Measurements from ENCODE around the gene ILF2. TPM values are rescaled to one million over a fixed set of nuclear protein-coding genes. Genes with fewer than 3 reads are reported as not detected.

ILF2 gene
- polyA plus RNA-seq, 1 donor (not counting 4 experiments of a cell fraction or from before 2014, with no cell fraction given) = 232 TPM

GRCh38 chr1:153638261-153638660 lies 32.5 kb downstream of the ILF2 start:
- DNase-seq (ENCODE audit: low read depth, low spot score) = no peak
- peaks cover 31 to 67% of the 10 kb centered on the region in 2 experiments for H3K36me3 ChIP-seq (ENCODE audit: control insufficient read depth in 2 of 2, extremely low read depth in 1 of 2, insufficient read depth in 2 of 2, low read length in 2 of 2)

DNA sequence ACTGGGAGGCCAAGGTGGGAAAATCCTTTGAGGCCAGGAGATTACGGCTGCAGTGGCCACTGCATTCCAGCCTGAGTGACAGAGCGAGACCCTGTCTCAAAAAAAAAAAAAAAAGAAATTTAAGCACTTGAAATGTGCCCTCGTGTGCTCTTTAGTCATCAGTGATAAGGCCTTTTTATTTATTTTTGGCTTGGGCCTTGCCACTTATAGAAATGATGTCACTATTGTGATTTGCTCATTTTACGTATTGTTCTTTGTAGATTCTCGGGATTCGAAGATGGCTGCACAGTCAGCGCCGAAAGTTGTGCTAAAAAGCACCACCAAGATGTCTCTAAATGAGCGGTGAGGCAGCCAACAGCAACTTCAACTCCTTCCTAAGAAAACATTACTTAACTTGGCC lies 34.5 kb downstream of the ILF2 start:
- peaks cover 51% of the 10 kb centered on the region for H3K79me2 ChIP-seq (ENCODE audit: control insufficient read depth, insufficient read depth, low read length)
- no peak overlapping the region for H2AFZ ChIP-seq (ENCODE audit: control insufficient read depth, low read length)
- TF ChIP-seq, protein P1, sequence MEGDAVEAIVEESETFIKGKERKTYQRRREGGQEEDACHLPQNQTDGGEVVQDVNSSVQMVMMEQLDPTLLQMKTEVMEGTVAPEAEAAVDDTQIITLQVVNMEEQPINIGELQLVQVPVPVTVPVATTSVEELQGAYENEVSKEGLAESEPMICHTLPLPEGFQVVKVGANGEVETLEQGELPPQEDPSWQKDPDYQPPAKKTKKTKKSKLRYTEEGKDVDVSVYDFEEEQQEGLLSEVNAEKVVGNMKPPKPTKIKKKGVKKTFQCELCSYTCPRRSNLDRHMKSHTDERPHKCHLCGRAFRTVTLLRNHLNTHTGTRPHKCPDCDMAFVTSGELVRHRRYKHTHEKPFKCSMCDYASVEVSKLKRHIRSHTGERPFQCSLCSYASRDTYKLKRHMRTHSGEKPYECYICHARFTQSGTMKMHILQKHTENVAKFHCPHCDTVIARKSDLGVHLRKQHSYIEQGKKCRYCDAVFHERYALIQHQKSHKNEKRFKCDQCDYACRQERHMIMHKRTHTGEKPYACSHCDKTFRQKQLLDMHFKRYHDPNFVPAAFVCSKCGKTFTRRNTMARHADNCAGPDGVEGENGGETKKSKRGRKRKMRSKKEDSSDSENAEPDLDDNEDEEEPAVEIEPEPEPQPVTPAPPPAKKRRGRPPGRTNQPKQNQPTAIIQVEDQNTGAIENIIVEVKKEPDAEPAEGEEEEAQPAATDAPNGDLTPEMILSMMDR (optimal IDR thresholded peaks at IDR 0.05 in 1 of 3, IDR thresholded peaks at IDR 0.05 in 1 of 3, conservative IDR thresholded peaks at IDR 0.05 in 1 of 3; ENCODE audit: extremely low read depth in 1 of 3, insufficient read depth in 2 of 3, low read length in 3 of 3) = no peak
- H3K9me3 ChIP-seq (ENCODE audit: control insufficient read depth, low read depth, low read length) = no peaks in the 10 kb centered on the region
- FAIRE-seq (no peak), DNase-seq (ENCODE audit: low read depth, low spot score) (no peak)
- no peaks in the 10 kb centered on the region for H3K9me1 ChIP-seq (ENCODE audit: control insufficient read depth, extremely low read depth, insufficient read depth, low read length)
- H3K4me1 ChIP-seq (ENCODE audit: control insufficient read depth, extremely low read depth, insufficient read depth, low read length) = peaks cover 13% of the 10 kb centered on the region
- peaks cover 2% of the 10 kb centered on the region for H4K20me1 ChIP-seq (ENCODE audit: control insufficient read depth, extremely low read depth, insufficient read depth, low read length)
- no peak overlapping the region for H3K4me3 ChIP-seq (ENCODE audit: control insufficient read depth in 2 of 3, extremely low read depth in 1 of 3, insufficient read depth in 2 of 3, low read depth in 1 of 3, low read length in 3 of 3)
- H3K27me3 ChIP-seq (ENCODE audit: control insufficient read depth, extremely low read depth, insufficient read depth, low read length) = no peaks in the 10 kb centered on the region
- no peak overlapping the region for H3K9ac ChIP-seq (ENCODE audit: control insufficient read depth, extremely low read depth, insufficient read depth, low read length)
- no peak overlapping the region for H3K27ac ChIP-seq (ENCODE audit: control insufficient read depth, insufficient read depth, low read length)
- dilution Hi-C loops (cut with MboI; ENCODE audit: extremely low pct_ligation_motif_present, low sequenced_read_pairs) = no loop called here
- peak overlapping the region; percentile 0 for H3K4me2 ChIP-seq (ENCODE audit: control insufficient read depth, extremely low read depth, insufficient read depth, low read depth, low read length)
- peaks cover 21 to 48% of the 10 kb centered on the region in 2 experiments for H3K36me3 ChIP-seq (ENCODE audit: control insufficient read depth in 2 of 2, extremely low read depth in 1 of 2, insufficient read depth in 2 of 2, low read length in 2 of 2)

More at GRCh38 chr1:153638261-153638660, 32.5 kb downstream of the ILF2 start:
- Histone ChIP-seq H3K79me2 (ENCODE audit: control insufficient read depth, insufficient read depth, low read length) (peaks cover 60% of the 10 kb centered on the region), H3K4me3 (ENCODE audit: control insufficient read depth in 2 of 3, extremely low read depth in 1 of 3, insufficient read depth in 2 of 3, low read depth in 1 of 3, low read length in 3 of 3) (no peak overlapping the region), H4K20me1 (ENCODE audit: control insufficient read depth, extremely low read depth, insufficient read depth, low read length) (peaks cover 6% of the 10 kb centered on the region), H3K27me3 (ENCODE audit: control insufficient read depth, extremely low read depth, insufficient read depth, low read length) (no peaks in the 10 kb centered on the region), H3K9me3 (ENCODE audit: control insufficient read depth, low read depth, low read length) (no peaks in the 10 kb centered on the region), H3K27ac (ENCODE audit: control insufficient read depth, insufficient read depth, low read length) (no peak overlapping the region), H3K4me2 (ENCODE audit: control insufficient read depth, extremely low read depth, insufficient read depth, low read depth, low read length) (no peak overlapping the region), H3K4me1 (ENCODE audit: control insufficient read depth, extremely low read depth, insufficient read depth, low read length) (peaks cover 10% of the 10 kb centered on the region), H3K9me1 (ENCODE audit: control insufficient read depth, extremely low read depth, insufficient read depth, low read length) (no peaks in the 10 kb centered on the region), H2AFZ (ENCODE audit: control insufficient read depth, low read length) (no peak overlapping the region), H3K9ac (ENCODE audit: control insufficient read depth, extremely low read depth, insufficient read depth, low read length) (no peak overlapping the region)
- no peak for FAIRE-seq
- no peak for TF ChIP-seq EZH2 (IDR thresholded peaks at IDR 0.05; ENCODE audit: low read length)
- TF ChIP-seq, protein P1 (optimal IDR thresholded peaks at IDR 0.05 in 1 of 3, IDR thresholded peaks at IDR 0.05 in 1 of 3, conservative IDR thresholded peaks at IDR 0.05 in 1 of 3; ENCODE audit: extremely low read depth in 1 of 3, insufficient read depth in 2 of 3, low read length in 3 of 3) = no peak
- dilution Hi-C loops (cut with MboI; ENCODE audit: extremely low pct_ligation_motif_present, low sequenced_read_pairs) = no loop called here

All from keratinocyte (primary cell).